PC-3 (cell line): ENCODE data around the gene TIGIT.

ENCODE experiments used
- CTCF ChIP-seq: fragments of 300-600 bp; sonication (generic); conservative IDR thresholded peaks from 2 replicates; pipeline ENCODE4 v1.5.1; 2017; ENCODE audit warnings: antibody characterized with exemption, low read depth, mild to moderate bottlenecking, low read length
- EZH2 ChIP-seq: fragments of 300-600 bp; sonication (generic); IDR thresholded peaks from one replicate; pipeline ENCODE4 v1.6.1; 2017; ENCODE audit warnings: antibody characterized with exemption, mild to moderate bottlenecking, low read length; ENCODE audit not compliant: unreplicated experiment

- TF ChIP-seq EZH2 (no peak), CTCF (no peak)
These were observed 62.2 kb downstream of the TIGIT start for GRCh38 chr3:114356066-114356465.
